KMS-11 (cell line): ENCODE measurements around the gene KIAA0825.

ENCODE experiments used
- H2AFZ ChIP-seq: fragments of 200-600 bp; sonication (generic); 2 replicates; pipeline ENCODE4 v1.6.1; 2016; ENCODE audit warnings: antibody characterized with exemption, mixed run types, low read depth
- H3K27ac ChIP-seq: fragments of 200-600 bp; sonication (generic); 2 replicates; pipeline ENCODE4 v1.6.1; 2016; ENCODE audit warnings: mild to moderate bottlenecking, mixed run types
- H3K27me3 ChIP-seq: fragments of 200-600 bp; sonication (generic); 2 replicates; pipeline ENCODE4 v1.6.1; 2017; ENCODE audit warnings: mild to moderate bottlenecking, low read depth, mixed run types, moderate library complexity; ENCODE audit not compliant: insufficient read depth
- H3K36me3 ChIP-seq: fragments of 200-600 bp; sonication (generic); 2 replicates; pipeline ENCODE4 v1.6.1; 2017; ENCODE audit warnings: mild to moderate bottlenecking, mixed run types; ENCODE audit not compliant: insufficient read depth
- H3K4me1 ChIP-seq: fragments of 200-600 bp; sonication (generic); 2 replicates; pipeline ENCODE4 v1.6.1; 2016; ENCODE audit warnings: mild to moderate bottlenecking, low read depth, mixed run types; ENCODE audit not compliant: poor library complexity, severe bottlenecking
- H3K4me2 ChIP-seq: fragments of 200-600 bp; sonication (generic); 2 replicates; pipeline ENCODE4 v1.7.0; 2016; ENCODE audit warnings: mild to moderate bottlenecking, mixed run types
- H3K4me3 ChIP-seq: fragments of 200-600 bp; sonication (generic); IDR thresholded peaks from 2 replicates; pipeline ENCODE4 v1.6.1; 2017; ENCODE audit warnings: low read depth, low read length, mixed read lengths; ENCODE audit not compliant: insufficient read depth
- H3K79me2 ChIP-seq: fragments of 200-600 bp; sonication (generic); 2 replicates; pipeline ENCODE4 v1.6.1; 2016; ENCODE audit warnings: low read depth, mixed run types; ENCODE audit not compliant: insufficient read depth
- H3K9ac ChIP-seq: fragments of 200-600 bp; sonication (generic); 2 replicates; pipeline ENCODE4 v1.6.1; 2016; ENCODE audit warnings: mild to moderate bottlenecking, mixed run types
- H4K20me1 ChIP-seq: fragments of 200-600 bp; sonication (generic); 2 replicates; pipeline ENCODE4 v1.6.1; 2016; ENCODE audit warnings: mild to moderate bottlenecking, mixed run types; ENCODE audit not compliant: insufficient read depth
- TF ChIP-seq, protein P1 (sequence below): fragments of 200-600 bp; sonication (generic); conservative IDR thresholded peaks from 2 replicates; pipeline ENCODE4 v1.6.1; 2017; ENCODE audit warnings: low read depth, mild to moderate bottlenecking, antibody characterized with exemption, low read length, moderate library complexity, mixed read lengths

Gene KIAA0825

DNA sequence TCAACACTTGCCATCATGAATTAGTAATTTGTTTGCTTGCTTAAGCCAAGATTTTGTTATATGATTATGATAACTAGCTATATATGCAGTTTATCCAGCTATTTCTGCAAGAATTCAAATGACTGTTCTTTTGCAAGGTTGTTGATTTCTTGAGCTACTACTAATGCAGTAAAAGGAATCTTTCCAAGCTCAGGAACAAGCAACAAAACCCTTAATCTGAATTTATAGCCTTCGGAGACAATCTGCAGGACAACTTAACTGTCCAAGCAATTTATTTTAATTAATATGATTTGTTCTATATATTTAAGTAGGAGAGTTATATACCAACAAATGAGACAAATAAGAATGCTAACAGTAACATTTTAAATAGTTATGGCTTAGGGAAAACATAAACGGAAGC is 450.3 kb downstream of the KIAA0825 start:
- no peak overlapping the region for H3K9ac ChIP-seq
- H3K27me3 ChIP-seq, result no peaks in the 10 kb centered on the region
- no peak overlapping the region for H2AFZ ChIP-seq
- no peaks in the 10 kb centered on the region for H4K20me1 ChIP-seq
- H3K36me3 ChIP-seq, result no peaks in the 10 kb centered on the region
- no peak overlapping the region for H3K27ac ChIP-seq
- H3K4me1 ChIP-seq, result peaks cover 11% of the 10 kb centered on the region
- TF ChIP-seq, protein P1, sequence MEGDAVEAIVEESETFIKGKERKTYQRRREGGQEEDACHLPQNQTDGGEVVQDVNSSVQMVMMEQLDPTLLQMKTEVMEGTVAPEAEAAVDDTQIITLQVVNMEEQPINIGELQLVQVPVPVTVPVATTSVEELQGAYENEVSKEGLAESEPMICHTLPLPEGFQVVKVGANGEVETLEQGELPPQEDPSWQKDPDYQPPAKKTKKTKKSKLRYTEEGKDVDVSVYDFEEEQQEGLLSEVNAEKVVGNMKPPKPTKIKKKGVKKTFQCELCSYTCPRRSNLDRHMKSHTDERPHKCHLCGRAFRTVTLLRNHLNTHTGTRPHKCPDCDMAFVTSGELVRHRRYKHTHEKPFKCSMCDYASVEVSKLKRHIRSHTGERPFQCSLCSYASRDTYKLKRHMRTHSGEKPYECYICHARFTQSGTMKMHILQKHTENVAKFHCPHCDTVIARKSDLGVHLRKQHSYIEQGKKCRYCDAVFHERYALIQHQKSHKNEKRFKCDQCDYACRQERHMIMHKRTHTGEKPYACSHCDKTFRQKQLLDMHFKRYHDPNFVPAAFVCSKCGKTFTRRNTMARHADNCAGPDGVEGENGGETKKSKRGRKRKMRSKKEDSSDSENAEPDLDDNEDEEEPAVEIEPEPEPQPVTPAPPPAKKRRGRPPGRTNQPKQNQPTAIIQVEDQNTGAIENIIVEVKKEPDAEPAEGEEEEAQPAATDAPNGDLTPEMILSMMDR, result no peak
- H3K4me3 ChIP-seq, result no peak overlapping the region
- no peaks in the 10 kb centered on the region for H3K79me2 ChIP-seq
- no peak overlapping the region for H3K4me2 ChIP-seq

DNA sequence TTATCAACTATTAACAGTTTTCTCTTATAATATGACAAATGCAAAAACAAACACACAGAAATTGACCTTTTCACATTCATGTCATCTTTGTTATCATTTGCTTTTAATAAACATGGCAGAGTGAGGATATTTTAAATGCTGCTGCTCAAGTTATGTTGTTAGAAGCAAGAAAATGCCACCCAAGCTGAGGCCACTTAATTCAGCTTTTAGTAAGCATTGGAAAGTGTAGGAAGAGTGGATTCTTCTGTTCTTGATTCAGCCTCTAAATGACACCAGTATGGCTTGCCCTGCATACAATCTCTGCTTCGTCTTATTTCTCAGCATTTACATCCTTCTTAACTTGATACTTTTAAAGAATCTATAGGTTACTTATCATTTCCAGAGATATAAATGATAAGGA is 456.6 kb downstream of the KIAA0825 start:
- Histone ChIP-seq H3K4me1 (no peaks in the 10 kb centered on the region), H3K4me2 (no peak overlapping the region), H3K36me3 (no peaks in the 10 kb centered on the region), H3K27me3 (no peaks in the 10 kb centered on the region), H3K4me3 (no peak overlapping the region), H4K20me1 (no peaks in the 10 kb centered on the region), H2AFZ (no peak overlapping the region), H3K9ac (no peak overlapping the region), H3K27ac (no peak overlapping the region), H3K79me2 (no peaks in the 10 kb centered on the region)
- TF ChIP-seq, protein P1, result no peak

DNA sequence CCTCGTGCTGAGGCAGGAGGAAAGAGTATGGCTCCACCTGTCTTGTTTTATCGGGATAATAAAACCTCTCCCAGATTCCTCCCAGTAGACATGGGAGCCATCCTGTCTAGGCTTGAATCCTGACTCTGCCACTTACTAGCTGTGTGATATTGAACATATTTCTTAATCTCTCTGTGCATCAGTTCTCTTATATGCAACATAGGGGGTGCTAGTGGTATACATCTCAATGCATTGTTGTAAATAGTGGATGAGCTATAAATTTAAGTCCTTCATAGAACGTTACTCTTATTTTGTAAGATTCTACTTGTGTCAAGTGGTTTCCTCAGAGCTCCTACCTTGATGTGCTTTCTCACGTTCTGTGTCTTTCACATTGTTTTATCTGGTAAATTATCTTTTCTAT is 459.3 kb downstream of the KIAA0825 start:
- no peaks in the 10 kb centered on the region for H3K79me2 ChIP-seq
- no peak overlapping the region for H2AFZ ChIP-seq
- H3K27me3 ChIP-seq, result no peaks in the 10 kb centered on the region
- no peak overlapping the region for H3K4me3 ChIP-seq
- no peaks in the 10 kb centered on the region for H3K36me3 ChIP-seq
- TF ChIP-seq, protein P1, result no peak
- no peak overlapping the region for H3K4me2 ChIP-seq
- no peaks in the 10 kb centered on the region for H3K4me1 ChIP-seq
- no peak overlapping the region for H3K9ac ChIP-seq
- H3K27ac ChIP-seq, result no peak overlapping the region
- no peaks in the 10 kb centered on the region for H4K20me1 ChIP-seq

DNA sequence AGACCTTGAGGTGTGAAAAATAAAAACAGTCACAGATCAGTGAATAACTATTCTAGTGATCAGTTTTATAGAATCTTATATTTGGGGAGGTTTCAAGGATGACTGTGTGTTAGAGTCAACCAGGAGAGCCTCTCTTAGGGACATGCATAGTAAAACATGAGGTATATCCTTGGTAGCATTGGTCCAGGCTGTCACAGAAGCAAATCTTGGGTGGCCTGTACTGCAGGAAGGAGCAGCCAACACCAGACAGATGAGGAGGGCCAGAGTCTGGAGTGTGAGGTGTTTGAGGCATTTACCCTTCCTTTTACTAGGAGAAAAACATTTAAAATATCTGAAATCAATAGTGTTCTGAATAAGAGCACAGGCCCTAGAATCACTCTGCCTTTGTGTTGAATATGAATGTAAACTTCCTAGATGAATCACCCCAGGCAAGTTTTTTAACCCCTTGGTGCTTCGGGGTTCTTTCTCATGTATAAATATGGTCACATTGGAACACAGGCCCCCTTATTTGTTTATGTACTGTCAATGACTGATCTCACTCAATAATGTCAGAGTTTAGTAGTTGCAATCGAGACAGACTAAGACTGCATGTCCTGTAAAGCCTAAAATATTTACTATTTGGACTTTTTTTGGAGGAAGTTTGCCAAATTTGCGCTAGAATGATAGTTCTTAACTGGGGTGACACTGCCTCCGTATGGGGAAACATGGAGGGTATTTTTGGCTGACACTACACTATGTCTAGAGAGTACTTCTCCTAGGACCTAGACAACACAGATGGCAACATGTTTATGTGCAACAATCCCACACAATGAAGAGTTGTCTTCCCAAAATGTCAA is 460.5 kb downstream of the KIAA0825 start:
- no peak overlapping the region for H2AFZ ChIP-seq

More for the DNA sequence above, 460.5 kb downstream of the KIAA0825 start:
- Histone ChIP-seq H4K20me1 (no peaks in the 10 kb centered on the region), H3K4me3 (no peak overlapping the region), H3K4me1 (no peaks in the 10 kb centered on the region), H3K79me2 (no peaks in the 10 kb centered on the region), H3K36me3 (no peaks in the 10 kb centered on the region), H3K27me3 (no peaks in the 10 kb centered on the region), H3K27ac (no peak overlapping the region), H3K9ac (no peak overlapping the region), H3K4me2 (no peak overlapping the region)
- TF ChIP-seq, protein P1, result no peak
